SK-N-SH (cell line): ENCODE measurements around the gene PSMD2.

Source experiments
- CTCF ChIP-seq: fragments of 200-600 bp; sonication (generic); IDR thresholded peaks from 2 replicates; pipeline ENCODE4 v1.6.1; 2017; ENCODE audit warnings: antibody characterized with exemption, mild to moderate bottlenecking, moderate library complexity
- FOXJ3 ChIP-seq: sonication (generic); formaldehyde crosslinking; IDR thresholded peaks from 2 replicates; pipeline ENCODE4 v1.5.1; 2020; ENCODE audit warnings: mild to moderate bottlenecking, missing genetic modification reagents
- GABPA ChIP-seq: IDR thresholded peaks from 2 replicates; pipeline ENCODE4 v1.4.0; 2012; ENCODE audit warnings: low read depth, mild to moderate bottlenecking
- POLR2AphosphoS5 ChIP-seq: IDR thresholded peaks from 2 replicates; pipeline ENCODE4 v1.6.1; 2012; ENCODE audit warnings: low read depth, low read length
- RAD21 ChIP-seq: IDR thresholded peaks from 2 replicates; pipeline ENCODE4 v1.6.1; 2012; ENCODE audit warnings: mild to moderate bottlenecking, low read length
- TAF1 ChIP-seq: IDR thresholded peaks from 2 replicates; pipeline ENCODE4 v1.6.1; 2012; ENCODE audit warnings: low read depth, mild to moderate bottlenecking, low read length, moderate library complexity, borderline replicate concordance

DNA sequence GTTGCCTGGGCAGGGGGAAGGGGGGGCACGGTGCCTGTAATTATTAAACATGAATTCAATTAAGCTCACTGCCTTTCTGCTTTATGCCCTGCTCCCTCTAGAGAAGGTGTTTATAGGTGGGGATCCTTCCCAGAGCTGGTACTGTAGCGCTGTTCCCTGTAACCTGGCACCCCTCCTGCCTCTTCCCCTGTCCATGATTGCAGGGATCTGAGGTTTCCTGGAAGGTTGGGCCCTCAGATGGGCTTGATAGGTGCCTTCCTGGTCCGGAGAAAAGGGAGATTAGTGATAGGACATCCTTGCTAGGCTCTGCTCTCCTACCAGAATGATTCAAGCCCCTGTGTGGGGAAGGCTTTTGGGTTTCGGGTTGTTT, 36.2 kb downstream of the PSMD2 start:
- no peak for TF ChIP-seq FOXJ3 (CRISPR knock-in tag)
- TF ChIP-seq RAD21 = no peak
- TF ChIP-seq POLR2AphosphoS5 = no peak
- TF ChIP-seq CTCF = no peak
- no peak for TF ChIP-seq TAF1
- no peak for TF ChIP-seq GABPA
